Ovary (tissue), 9 donors: ENCODE data around the gene LCN1. TPM values are rescaled to one million over a fixed set of nuclear protein-coding genes. Genes with fewer than 3 reads are reported as not detected.

Experiments
- DNase-seq, 5 donors: peaks; one replicate each; pipeline ENCODE4 v3.0.0-alpha.2; 2019 to 2020
- H3K27ac ChIP-seq, 2 donors: fragments of 200-600 bp; one replicate each; pipeline versions ENCODE4 v1.5.1 to v1.8.0; 2019 to 2022
- H3K27me3 ChIP-seq: fragments of 200-600 bp; one replicate; pipeline ENCODE4 v1.8.0; 2022
- H3K36me3 ChIP-seq: fragments of 200-600 bp; sonication (generic); one replicate; pipeline ENCODE4 v1.5.1; 2019
- H3K4me1 ChIP-seq: one replicate; pipeline ENCODE4 v1.8.1; 2013; ENCODE audit warnings: mild to moderate bottlenecking, moderate library complexity; ENCODE audit not compliant: insufficient read depth
- H3K4me3 ChIP-seq: fragments of 200-600 bp; sonication (generic); one replicate; pipeline ENCODE4 v1.5.1; 2017
- H3K9me3 ChIP-seq, 2 donors: fragments of 200-600 bp in 1 of 2; sonication (generic) in 1 of 2; one replicate each; pipeline versions ENCODE4 v1.5.1 to v1.8.1; 2013 to 2019; ENCODE audit warnings: mild to moderate bottlenecking in 1 of 2, moderate library complexity in 1 of 2
- CTCF ChIP-seq, 3 donors: fragments of 450-650 bp in 2 of 3; fragments of 200-600 bp in 1 of 3; IDR thresholded peaks; one replicate each; pipeline versions ENCODE4 v1.5.1 to v1.8.0; 2016 to 2022; ENCODE audit warnings: antibody characterized with exemption in 3 of 3, mild to moderate bottlenecking in 1 of 3
- EP300 ChIP-seq: sonication (generic); formaldehyde crosslinking; IDR thresholded peaks from one replicate; pipeline ENCODE4 v1.6.1; 2017; ENCODE audit warnings: antibody characterized with exemption
- POLR2A ChIP-seq: fragments of 450-650 bp; IDR thresholded peaks from one replicate; pipeline ENCODE4 v1.6.1; 2017; ENCODE audit warnings: antibody characterized with exemption, mild to moderate bottlenecking, moderate library complexity
- WGBS, 3 donors: extraction: QIAGEN DNeasy Blood & Tissue Kit in 1 of 3; methylation state at CpG; one replicate each; pipeline versions ENCODE4 v1.1.5 to v1.1.7; 2013 to 2017; 5-methylcytosine and 5-hydroxymethylcytosine counted together
- intact Hi-C, 4 donors: fragments of 100-400 bp; cut with DNase I; formaldehyde crosslinking; loops; one replicate each; pipeline versions ENCODE4 v1.11.0 to v1.15.1; 2022 to 2023
- polyA plus RNA-seq, 2 donors: library from polyadenylated mRNA; stranded (reverse); fragments of 200-250 nt in 1 of 2; fragments of 350-450 nt in 1 of 2; fragmentation: Illumina TruSeq in 1 of 2; extraction: RNeasy Lipid Tissue Mini Kit (QIAGEN cat#74804) in 1 of 2; gene quantifications; one replicate each; pipeline ENCODE4 v1.2.3, GENCODE V29; 2013 to 2014
- total RNA-seq, 7 donors: library from RNA; depleted of rRNA in 2 of 7; stranded (reverse); fragments of >200 nt in 2 of 7; fragmentation: NEBNext Ultra II Directional in 3 of 7; extraction: Animal tissue kit (Norgen Biotek cat#: 25700) in 3 of 7; gene quantifications; one replicate each; pipeline versions ENCODE4 v1.1.0 to v1.2.4, GENCODE V29; 2016 to 2023
- donor health status: DM: no; HTN: no; CAD: no; lungs with moderate emphysema.
- donor health status: DM: no; HTN: no; CAD: no.
- donor health status: Bipolar disorder and iron deficiency.
- donor health status: DM: yes; HTN: yes; CAD: no.
- donor health status: DM: no; HTN: no; CAD: no.
- donor health status: DM: yes; HTN: yes; CAD: no.

The LCN1 gene
- total and polyA plus RNA-seq, 9 donors, result 2.3 to 5.3 TPM; not detected in 7

GRCh38 chr9:135476561-135477355 lies 44.5 kb upstream of the LCN1 start:
- intact Hi-C loops, result loop anchor here in 1 of 4 donors (5.0 kb wide), 1 partner anchor 34 kb away; no protein-coding TSS in a partner anchor
- H3K27ac ChIP-seq, result no peak overlapping the region
- no peaks in the 10 kb centered on the region for H3K36me3 ChIP-seq
- no peaks in the 10 kb centered on the region for H3K9me3 ChIP-seq
- no peaks in the 10 kb centered on the region for H3K27me3 ChIP-seq
- no peak overlapping the region for H3K4me3 ChIP-seq
- DNase-seq, result no peak
- TF ChIP-seq CTCF (IDR thresholded peaks at IDR 0.05), result no peak
- no peak for TF ChIP-seq EP300
- no peak for TF ChIP-seq POLR2A
- H3K4me1 ChIP-seq, result peaks cover 4% of the 10 kb centered on the region
- WGBS, 3 donors, result 86 to 94% (median 92%) methylated on average over 10 of the region's 10 CpGs

GRCh38 chr9:135478191-135478590 lies 43.0 kb upstream of the LCN1 start:
- H3K36me3 ChIP-seq, result no peaks in the 10 kb centered on the region
- TF ChIP-seq POLR2A (no peak), EP300 (no peak), CTCF (IDR thresholded peaks at IDR 0.05) (no peak)
- peaks cover 4% of the 10 kb centered on the region for H3K4me1 ChIP-seq
- intact Hi-C loops, result loop anchor here in 1 of 4 donors (5.0 kb wide), 1 partner anchor 36 kb away; no protein-coding TSS in a partner anchor
- H3K27me3 ChIP-seq, result no peaks in the 10 kb centered on the region
- H3K9me3 ChIP-seq, result no peaks in the 10 kb centered on the region
- 59 to 63% (median 61%) methylated on average over 10 of the region's 10 CpGs for WGBS, 3 donors
- H3K4me3 ChIP-seq, result no peak overlapping the region
- no peak overlapping the region for H3K27ac ChIP-seq
- no peak for DNase-seq

GRCh38 chr9:135478829-135479468 lies 42.3 kb upstream of the LCN1 start:
- H3K9me3 ChIP-seq, result no peaks in the 10 kb centered on the region
- intact Hi-C loops, result loop anchor here in 1 of 4 donors (5.0 kb wide), 1 partner anchor 37 kb away; no protein-coding TSS in a partner anchor
- H3K4me3 ChIP-seq, result peak overlapping the region; percentile 48
- DNase-seq, result peak; percentile 40 to 63 (median 51)
- peak overlapping the region; percentile 62 to 71 for H3K27ac ChIP-seq
- whole genome bisulfite sequencing, 3 donors, result 2 to 7% (median 7%) methylated on average over 23 to 63 of the region's 64 CpGs
- H3K36me3 ChIP-seq, result no peaks in the 10 kb centered on the region
- H3K4me1 ChIP-seq, result peaks cover 4% of the 10 kb centered on the region
- no peak for TF ChIP-seq POLR2A
- TF ChIP-seq EP300, result no peak
- no peak for TF ChIP-seq CTCF (IDR thresholded peaks at IDR 0.05)
- H3K27me3 ChIP-seq, result no peaks in the 10 kb centered on the region

GRCh38 chr9:135479469-135480052 lies 41.7 kb upstream of the LCN1 start, which contains the start of gene PPP1R26:
PPP1R26 (plus strand) TSS chr9:135479782; CDS start chr9:135484511, 4,729 bp downstream.
- 1% methylated on average over 98 of the region's 103 CpGs; no CpG with 5 or more reads in 2 of the 3 donors for WGBS, 3 donors
- DNase-seq, result no peak
- intact Hi-C loops, result loop anchor here in 1 of 4 donors (5.0 kb wide), 1 partner anchor 37 kb away; no protein-coding TSS in a partner anchor

More at GRCh38 chr9:135479469-135480052, 41.7 kb upstream of the LCN1 start, which contains the start of gene PPP1R26:
- Histone ChIP-seq H3K4me1 (peaks cover 4% of the 10 kb centered on the region), H3K27ac (peak within 1 kb of the TSS; percentile 62 to 71), H3K27me3 (no peaks in the 10 kb centered on the region), H3K36me3 (no peaks in the 10 kb centered on the region), H3K4me3 (peak within 1 kb of the TSS; percentile 48), H3K9me3 (no peaks in the 10 kb centered on the region)
- TF ChIP-seq EP300, result no peak
- no peak for TF ChIP-seq POLR2A
- no peak for TF ChIP-seq CTCF (IDR thresholded peaks at IDR 0.05)
